ENCODE results near the gene HELZ. TPM values are rescaled to one million over a fixed set of nuclear protein-coding genes. Genes with fewer than 3 reads are reported as not detected.

HELZ gene
- total and polyA plus RNA-seq, 2 donors (not counting 3 experiments of a cell fraction or from before 2014, with no cell fraction given) = 8.0 to 47.3 TPM

DNA sequence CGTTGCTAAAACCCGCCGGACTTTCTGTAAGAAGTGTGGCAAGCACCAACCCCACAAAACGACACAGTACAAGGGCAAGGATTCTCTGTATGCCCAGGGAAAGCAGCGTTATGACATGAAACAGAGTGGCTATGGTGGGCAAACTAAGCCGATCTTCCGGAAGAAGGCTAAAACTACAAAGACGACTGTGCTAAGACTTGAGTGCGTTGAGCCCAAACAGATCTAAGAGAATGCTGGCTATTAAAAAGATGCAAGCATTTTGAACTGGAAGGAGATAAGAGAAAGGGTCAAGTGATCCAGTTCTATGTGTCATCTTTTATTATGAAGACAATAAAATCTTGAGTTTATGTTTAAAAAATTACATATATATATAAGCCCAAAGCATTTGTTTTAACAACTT, 20.3 kb downstream of the HELZ start:
- no peak overlapping the region for H3K27ac ChIP-seq (ENCODE audit: insufficient read depth, low read depth, low read length)
- CTCF ChIA-PET = interaction anchor here (1.3 kb wide), 1 partner anchor 69 kb away, joined by 4 read pairs; no protein-coding TSS in a partner anchor
- BruUV-seq (replicated peaks) = no TSS peak
- no peaks in the 10 kb centered on the region for H3K27me3 ChIP-seq (ENCODE audit: control insufficient read depth in 2 of 2, insufficient read depth in 2 of 2, low read length in 2 of 2)
- no peak overlapping the region for H3K4me3 ChIP-seq (replicated peaks in 1 of 3; ENCODE audit: insufficient read depth in 1 of 3, low read depth in 1 of 3, low read length in 3 of 3)
- H3K4me2 ChIP-seq (ENCODE audit: insufficient read depth, low read length) = no peak overlapping the region
- H3K36me3 ChIP-seq (ENCODE audit: control insufficient read depth in 2 of 2, extremely low read depth in 1 of 2, insufficient read depth in 2 of 2, low read length in 2 of 2) = peaks cover 0 to 2% of the 10 kb centered on the region in 2 experiments
- H3K4me1 ChIP-seq (ENCODE audit: control insufficient read depth, extremely low read depth, insufficient read depth, low read length) = peaks cover 3% of the 10 kb centered on the region
- peaks cover 4% of the 10 kb centered on the region for H4K20me1 ChIP-seq (replicated peaks; ENCODE audit: control insufficient read depth, extremely low read depth, insufficient read depth, low read length)
- no peak overlapping the region for H3K9ac ChIP-seq (replicated peaks; ENCODE audit: extremely low read depth, insufficient read depth, low read length)
- DNase-seq (ENCODE audit: low read depth, low spot score) = no peak
- TF ChIP-seq, protein P1, sequence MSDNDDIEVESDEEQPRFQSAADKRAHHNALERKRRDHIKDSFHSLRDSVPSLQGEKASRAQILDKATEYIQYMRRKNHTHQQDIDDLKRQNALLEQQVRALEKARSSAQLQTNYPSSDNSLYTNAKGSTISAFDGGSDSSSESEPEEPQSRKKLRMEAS (IDR thresholded peaks at IDR 0.05; ENCODE audit: insufficient read depth, insufficient read length) = no peak
- TF ChIP-seq FOS (IDR thresholded peaks at IDR 0.05; ENCODE audit: borderline replicate concordance, insufficient read depth, low read length) (no peak), EZH2 (IDR thresholded peaks at IDR 0.05; ENCODE audit: borderline replicate concordance, low read depth, low read length, severe bottlenecking) (no peak), MYC (IDR thresholded peaks at IDR 0.05; ENCODE audit: low read depth, low read length) (no peak), GATA2 (IDR thresholded peaks at IDR 0.05; ENCODE audit: insufficient read depth, insufficient read length, low read depth, low read length) (no peak), POLR2A (IDR thresholded peaks at IDR 0.05; ENCODE audit: low read depth, low read length) (no peak), JUN (IDR thresholded peaks at IDR 0.05; ENCODE audit: borderline replicate concordance, insufficient read depth, insufficient read length, low read depth) (no peak), POLR2AphosphoS5 (IDR thresholded peaks at IDR 0.05; ENCODE audit: insufficient read depth, low read depth, low read length) (no peak)
- TF ChIP-seq, protein P2, sequence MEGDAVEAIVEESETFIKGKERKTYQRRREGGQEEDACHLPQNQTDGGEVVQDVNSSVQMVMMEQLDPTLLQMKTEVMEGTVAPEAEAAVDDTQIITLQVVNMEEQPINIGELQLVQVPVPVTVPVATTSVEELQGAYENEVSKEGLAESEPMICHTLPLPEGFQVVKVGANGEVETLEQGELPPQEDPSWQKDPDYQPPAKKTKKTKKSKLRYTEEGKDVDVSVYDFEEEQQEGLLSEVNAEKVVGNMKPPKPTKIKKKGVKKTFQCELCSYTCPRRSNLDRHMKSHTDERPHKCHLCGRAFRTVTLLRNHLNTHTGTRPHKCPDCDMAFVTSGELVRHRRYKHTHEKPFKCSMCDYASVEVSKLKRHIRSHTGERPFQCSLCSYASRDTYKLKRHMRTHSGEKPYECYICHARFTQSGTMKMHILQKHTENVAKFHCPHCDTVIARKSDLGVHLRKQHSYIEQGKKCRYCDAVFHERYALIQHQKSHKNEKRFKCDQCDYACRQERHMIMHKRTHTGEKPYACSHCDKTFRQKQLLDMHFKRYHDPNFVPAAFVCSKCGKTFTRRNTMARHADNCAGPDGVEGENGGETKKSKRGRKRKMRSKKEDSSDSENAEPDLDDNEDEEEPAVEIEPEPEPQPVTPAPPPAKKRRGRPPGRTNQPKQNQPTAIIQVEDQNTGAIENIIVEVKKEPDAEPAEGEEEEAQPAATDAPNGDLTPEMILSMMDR (IDR thresholded peaks at IDR 0.05; ENCODE audit: extremely low read depth in 1 of 2, insufficient read depth in 1 of 2, low read depth in 1 of 2, low read length in 2 of 2) = no peak
- no peaks in the 10 kb centered on the region for H3K9me3 ChIP-seq (replicated peaks; ENCODE audit: control insufficient read depth, insufficient read depth, low read length)
- no peaks in the 10 kb centered on the region for H3K9me1 ChIP-seq (replicated peaks; ENCODE audit: control insufficient read depth, extremely low read depth, insufficient read depth, low read length)
- H2AFZ ChIP-seq (ENCODE audit: low read depth, low read length) = no peak overlapping the region
- no peak for FAIRE-seq
- dilution Hi-C loops (cut with MboI; ENCODE audit: extremely low pct_ligation_motif_present, low sequenced_read_pairs) = no loop called here
- POLR2A ChIA-PET = no interaction called here
- intact Hi-C loops (cut with micrococcal nuclease) = no loop called here
- peaks cover 66% of the 10 kb centered on the region for H3K79me2 ChIP-seq (ENCODE audit: control insufficient read depth, insufficient read depth, low read length)
